ENCODE measurements around the gene PLCD4.

PLCD4 gene

GRCh38 chr2:218607436-218608115, at the start of gene PLCD4:
TSS of gene PLCD4 (plus strand) at chr2:218607899. CDS start at chr2:218615740, 7,841 bp downstream.
- H3K9me3 Mint-ChIP-seq = no peaks in the 10 kb centered on the region
- H3K27ac Mint-ChIP-seq (ENCODE audit: low read depth) = no peak within 1 kb of the TSS
- peaks cover 53% of the 10 kb centered on the region for H3K27me3 Mint-ChIP-seq
- no peaks in the 10 kb centered on the region for H3K36me3 Mint-ChIP-seq (ENCODE audit: insufficient read depth)
- H3K4me3 Mint-ChIP-seq = no peak within 1 kb of the TSS
- DNase-seq (ENCODE audit: low spot score in 2 of 2) (no peak), ATAC-seq (replicated peaks; ENCODE audit: extremely low read depth, poor library complexity, severe bottlenecking) (no peak)
- H3K4me1 Mint-ChIP-seq = no peaks in the 10 kb centered on the region

- Mint-ChIP-seq H3K27me3 (no peaks in the 10 kb centered on the region), H3K9me3 (no peaks in the 10 kb centered on the region), H3K27ac (ENCODE audit: low read depth) (no peak overlapping the region), H3K4me3 (no peak overlapping the region), H3K36me3 (ENCODE audit: insufficient read depth) (peaks cover 58% of the 10 kb centered on the region), H3K4me1 (peaks cover 12% of the 10 kb centered on the region)
- DNase-seq (ENCODE audit: low spot score in 2 of 2) (no peak), ATAC-seq (replicated peaks; ENCODE audit: extremely low read depth, poor library complexity, severe bottlenecking) (no peak)
Measured at GRCh38 chr2:218557941-218558340, 49.8 kb upstream of the PLCD4 start.

GRCh38 chr2:218558986-218559385, 48.7 kb upstream of the PLCD4 start:
- Mint-ChIP-seq H3K27me3 (no peaks in the 10 kb centered on the region), H3K9me3 (no peaks in the 10 kb centered on the region), H3K4me3 (no peak overlapping the region), H3K4me1 (peaks cover 12% of the 10 kb centered on the region), H3K36me3 (ENCODE audit: insufficient read depth) (peaks cover 56% of the 10 kb centered on the region), H3K27ac (ENCODE audit: low read depth) (no peak overlapping the region)
- DNase-seq (ENCODE audit: low spot score in 2 of 2) (no peak), ATAC-seq (replicated peaks; ENCODE audit: extremely low read depth, poor library complexity, severe bottlenecking) (no peak)

GRCh38 chr2:218564056-218564455, 43.6 kb upstream of the PLCD4 start:
- no peaks in the 10 kb centered on the region for H3K27me3 Mint-ChIP-seq
- ATAC-seq (replicated peaks; ENCODE audit: extremely low read depth, poor library complexity, severe bottlenecking) (no peak), DNase-seq (ENCODE audit: low spot score in 2 of 2) (no peak)
- no peak overlapping the region for H3K27ac Mint-ChIP-seq (ENCODE audit: low read depth)
- H3K4me3 Mint-ChIP-seq = no peak overlapping the region
- no peaks in the 10 kb centered on the region for H3K9me3 Mint-ChIP-seq
- H3K4me1 Mint-ChIP-seq = peaks cover 27% of the 10 kb centered on the region
- H3K36me3 Mint-ChIP-seq (ENCODE audit: insufficient read depth) = peaks cover 46% of the 10 kb centered on the region

- Mint-ChIP-seq H3K4me1 (peaks cover 50% of the 10 kb centered on the region), H3K36me3 (ENCODE audit: insufficient read depth) (peaks cover 37% of the 10 kb centered on the region), H3K4me3 (peak overlapping the region; percentile 98), H3K9me3 (no peaks in the 10 kb centered on the region), H3K27ac (ENCODE audit: low read depth) (peak overlapping the region; percentile 35), H3K27me3 (no peaks in the 10 kb centered on the region)
- DNase-seq (ENCODE audit: low spot score in 2 of 2) (no peak), ATAC-seq (replicated peaks; ENCODE audit: extremely low read depth, poor library complexity, severe bottlenecking) (no peak)
Measured at GRCh38 chr2:218566296-218566695, 41.4 kb upstream of the PLCD4 start.

GRCh38 chr2:218567797-218568189, 39.9 kb upstream of the PLCD4 start:
- Mint-ChIP-seq H3K4me1 (peaks cover 52% of the 10 kb centered on the region), H3K4me3 (peak overlapping the region; percentile 98), H3K36me3 (ENCODE audit: insufficient read depth) (peaks cover 38% of the 10 kb centered on the region), H3K9me3 (no peaks in the 10 kb centered on the region), H3K27me3 (no peaks in the 10 kb centered on the region), H3K27ac (ENCODE audit: low read depth) (peak overlapping the region; percentile 90)
- peak; percentile 47 for ATAC-seq (replicated peaks; ENCODE audit: extremely low read depth, poor library complexity, severe bottlenecking)
- no peak for DNase-seq (ENCODE audit: low spot score in 2 of 2)

- Mint-ChIP-seq H3K27me3 (no peaks in the 10 kb centered on the region), H3K9me3 (no peaks in the 10 kb centered on the region), H3K27ac (ENCODE audit: low read depth) (peak within 1 kb of the TSS; percentile 90), H3K4me1 (peaks cover 53% of the 10 kb centered on the region), H3K4me3 (peak within 1 kb of the TSS; percentile 98), H3K36me3 (ENCODE audit: insufficient read depth) (peaks cover 42% of the 10 kb centered on the region)
- ATAC-seq (replicated peaks; ENCODE audit: extremely low read depth, poor library complexity, severe bottlenecking) (peak; percentile 84), DNase-seq (ENCODE audit: low spot score in 2 of 2) (peak; percentile 100)
Measured at GRCh38 chr2:218568190-218569037, 39.3 kb upstream of the PLCD4 start, which contains the start of the genes CNOT9 and USP37. TSS of gene CNOT9 (plus strand) at chr2:218568839. CDS start at chr2:218568955, 116 bp downstream. TSS of gene USP37 (minus strand) at chr2:218568351. CDS start at chr2:218558653, 9,698 bp downstream.

GRCh38 chr2:218569038-218569431, 38.7 kb upstream of the PLCD4 start:
- H3K9me3 Mint-ChIP-seq = no peaks in the 10 kb centered on the region
- H3K27ac Mint-ChIP-seq (ENCODE audit: low read depth) = peak overlapping the region; percentile 90
- H3K36me3 Mint-ChIP-seq (ENCODE audit: insufficient read depth) = peaks cover 41% of the 10 kb centered on the region
- ATAC-seq (replicated peaks; ENCODE audit: extremely low read depth, poor library complexity, severe bottlenecking) (no peak), DNase-seq (ENCODE audit: low spot score in 2 of 2) (peak; percentile 30 to 45)
- peaks cover 53% of the 10 kb centered on the region for H3K4me1 Mint-ChIP-seq
- no peaks in the 10 kb centered on the region for H3K27me3 Mint-ChIP-seq
- peak overlapping the region; percentile 98 for H3K4me3 Mint-ChIP-seq

GRCh38 chr2:218569661-218570500, 37.8 kb upstream of the PLCD4 start:
- ATAC-seq (replicated peaks; ENCODE audit: extremely low read depth, poor library complexity, severe bottlenecking) = no peak
- H3K36me3 Mint-ChIP-seq (ENCODE audit: insufficient read depth) = peaks cover 45% of the 10 kb centered on the region
- H3K4me1 Mint-ChIP-seq = peaks cover 53% of the 10 kb centered on the region
- DNase-seq (ENCODE audit: low spot score in 2 of 2) = no peak
- H3K27ac Mint-ChIP-seq (ENCODE audit: low read depth) = peak overlapping the region; percentile 90
- no peaks in the 10 kb centered on the region for H3K9me3 Mint-ChIP-seq
- H3K27me3 Mint-ChIP-seq = no peaks in the 10 kb centered on the region
- peak overlapping the region; percentile 98 for H3K4me3 Mint-ChIP-seq

GRCh38 chr2:218570850-218571249, 36.8 kb upstream of the PLCD4 start:
- H3K36me3 Mint-ChIP-seq (ENCODE audit: insufficient read depth) = peaks cover 52% of the 10 kb centered on the region
- peaks cover 53% of the 10 kb centered on the region for H3K4me1 Mint-ChIP-seq
- peak overlapping the region; percentile 90 for H3K27ac Mint-ChIP-seq (ENCODE audit: low read depth)
- peak overlapping the region; percentile 98 for H3K4me3 Mint-ChIP-seq
- DNase-seq (ENCODE audit: low spot score in 2 of 2) (no peak), ATAC-seq (replicated peaks; ENCODE audit: extremely low read depth, poor library complexity, severe bottlenecking) (no peak)
- H3K27me3 Mint-ChIP-seq = no peaks in the 10 kb centered on the region
- no peaks in the 10 kb centered on the region for H3K9me3 Mint-ChIP-seq

GRCh38 chr2:218576854-218577253, 30.8 kb upstream of the PLCD4 start:
- DNase-seq (ENCODE audit: low spot score in 2 of 2) (no peak), ATAC-seq (replicated peaks; ENCODE audit: extremely low read depth, poor library complexity, severe bottlenecking) (no peak)
- Mint-ChIP-seq H3K4me3 (no peak overlapping the region), H3K27ac (ENCODE audit: low read depth) (no peak overlapping the region), H3K36me3 (ENCODE audit: insufficient read depth) (peaks cover 40% of the 10 kb centered on the region), H3K4me1 (peaks cover 26% of the 10 kb centered on the region), H3K27me3 (no peaks in the 10 kb centered on the region), H3K9me3 (no peaks in the 10 kb centered on the region)

- ATAC-seq (replicated peaks; ENCODE audit: extremely low read depth, poor library complexity, severe bottlenecking) = no peak
- no peaks in the 10 kb centered on the region for H3K27me3 Mint-ChIP-seq
Measured at GRCh38 chr2:218577482-218578220, 30.0 kb upstream of the PLCD4 start.

More at GRCh38 chr2:218577482-218578220, 30.0 kb upstream of the PLCD4 start:
- Mint-ChIP-seq H3K36me3 (ENCODE audit: insufficient read depth) (peaks cover 42% of the 10 kb centered on the region), H3K4me3 (no peak overlapping the region), H3K9me3 (no peaks in the 10 kb centered on the region), H3K27ac (ENCODE audit: low read depth) (no peak overlapping the region), H3K4me1 (peaks cover 19% of the 10 kb centered on the region)
- no peak for DNase-seq (ENCODE audit: low spot score in 2 of 2)
